ENCODE results near the gene IGSF10.

Gene IGSF10

DNA sequence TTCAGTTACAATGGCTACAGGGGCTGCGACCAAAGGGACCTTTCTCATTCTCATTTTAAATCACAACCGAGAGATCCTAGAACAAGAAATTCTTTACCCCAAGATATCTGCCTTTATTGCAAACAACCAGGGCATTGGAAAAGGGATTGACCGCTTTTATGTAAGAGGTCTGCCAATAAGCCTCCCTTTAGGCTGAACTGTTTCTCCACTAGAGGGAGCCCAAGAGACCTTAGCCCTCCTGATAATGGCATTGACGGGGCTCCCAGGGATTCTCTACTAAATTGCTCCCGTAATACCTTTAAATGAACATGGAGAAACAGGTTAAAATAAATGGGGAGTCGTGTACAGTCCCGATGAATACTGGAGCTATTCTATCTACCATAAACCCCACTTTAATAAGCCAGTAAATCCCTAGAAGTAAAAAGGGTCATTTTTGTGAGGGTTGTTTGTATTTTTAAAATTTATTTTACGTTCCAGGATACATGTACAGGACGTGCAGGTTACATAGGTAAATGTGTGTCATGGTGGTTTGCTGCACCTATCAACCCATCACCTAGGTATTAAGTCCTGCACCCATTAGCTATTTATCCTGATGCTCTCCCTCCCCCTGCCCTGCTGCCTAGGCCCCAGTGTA, 7.5 kb upstream of the IGSF10 start:
- Histone ChIP-seq H3K4me2 (ENCODE audit: low read length) (no peak overlapping the region), H3K4me3 (ENCODE audit: low read length) (no peak overlapping the region), H3K27me3 (ENCODE audit: low read depth, low read length) (no peaks in the 10 kb centered on the region), H3K36me3 (replicated peaks; ENCODE audit: low read depth, low read length) (no peaks in the 10 kb centered on the region), H3K79me2 (ENCODE audit: low read length) (no peaks in the 10 kb centered on the region), H3K9me3 (ENCODE audit: insufficient read depth, low read length) (no peaks in the 10 kb centered on the region), H3K4me1 (ENCODE audit: low read length) (peaks cover 8% of the 10 kb centered on the region), H4K20me1 (ENCODE audit: insufficient read depth, low read length) (no peaks in the 10 kb centered on the region), H2AFZ (ENCODE audit: low read depth, low read length) (no peak overlapping the region), H3K27ac (ENCODE audit: low read length) (no peak overlapping the region), H3K9ac (ENCODE audit: low read length) (no peak overlapping the region)
- TF ChIP-seq, protein P1, sequence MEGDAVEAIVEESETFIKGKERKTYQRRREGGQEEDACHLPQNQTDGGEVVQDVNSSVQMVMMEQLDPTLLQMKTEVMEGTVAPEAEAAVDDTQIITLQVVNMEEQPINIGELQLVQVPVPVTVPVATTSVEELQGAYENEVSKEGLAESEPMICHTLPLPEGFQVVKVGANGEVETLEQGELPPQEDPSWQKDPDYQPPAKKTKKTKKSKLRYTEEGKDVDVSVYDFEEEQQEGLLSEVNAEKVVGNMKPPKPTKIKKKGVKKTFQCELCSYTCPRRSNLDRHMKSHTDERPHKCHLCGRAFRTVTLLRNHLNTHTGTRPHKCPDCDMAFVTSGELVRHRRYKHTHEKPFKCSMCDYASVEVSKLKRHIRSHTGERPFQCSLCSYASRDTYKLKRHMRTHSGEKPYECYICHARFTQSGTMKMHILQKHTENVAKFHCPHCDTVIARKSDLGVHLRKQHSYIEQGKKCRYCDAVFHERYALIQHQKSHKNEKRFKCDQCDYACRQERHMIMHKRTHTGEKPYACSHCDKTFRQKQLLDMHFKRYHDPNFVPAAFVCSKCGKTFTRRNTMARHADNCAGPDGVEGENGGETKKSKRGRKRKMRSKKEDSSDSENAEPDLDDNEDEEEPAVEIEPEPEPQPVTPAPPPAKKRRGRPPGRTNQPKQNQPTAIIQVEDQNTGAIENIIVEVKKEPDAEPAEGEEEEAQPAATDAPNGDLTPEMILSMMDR (IDR thresholded peaks at IDR 0.05; ENCODE audit: low read depth, low read length) = peak; percentile 89
- TF ChIP-seq EZH2phosphoT487 (IDR thresholded peaks at IDR 0.05; ENCODE audit: low read depth) = no peak

DNA sequence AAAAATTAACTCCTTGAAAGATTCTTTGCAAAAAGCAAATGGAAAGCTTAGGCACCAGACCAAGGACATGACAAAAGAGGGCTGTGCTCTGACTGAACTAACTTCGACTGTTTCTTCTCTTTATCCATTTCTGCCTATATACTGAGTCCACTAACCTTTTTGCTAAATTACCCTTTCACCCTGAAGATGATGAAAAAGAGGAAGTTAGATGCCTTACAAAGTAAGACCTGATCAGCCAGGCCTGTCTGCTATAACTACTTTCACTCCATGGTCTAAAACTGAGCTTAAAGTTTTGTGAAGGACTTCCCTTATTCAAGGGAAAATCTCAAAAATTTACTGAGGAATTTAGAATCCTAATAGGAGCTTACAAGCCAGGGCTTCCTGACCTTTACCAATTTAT, 6.2 kb upstream of the IGSF10 start:
- no peak overlapping the region for H3K4me2 ChIP-seq (ENCODE audit: low read length)
- H3K9me3 ChIP-seq (ENCODE audit: insufficient read depth, low read length) = no peaks in the 10 kb centered on the region
- no peak overlapping the region for H3K27ac ChIP-seq (ENCODE audit: low read length)
- no peaks in the 10 kb centered on the region for H3K79me2 ChIP-seq (ENCODE audit: low read length)
- no peaks in the 10 kb centered on the region for H4K20me1 ChIP-seq (ENCODE audit: insufficient read depth, low read length)
- H3K9ac ChIP-seq (ENCODE audit: low read length) = no peak overlapping the region
- TF ChIP-seq, protein P1 (IDR thresholded peaks at IDR 0.05; ENCODE audit: low read depth, low read length) = no peak
- TF ChIP-seq EZH2phosphoT487 (IDR thresholded peaks at IDR 0.05; ENCODE audit: low read depth) = no peak
- no peak overlapping the region for H2AFZ ChIP-seq (ENCODE audit: low read depth, low read length)
- no peaks in the 10 kb centered on the region for H3K27me3 ChIP-seq (ENCODE audit: low read depth, low read length)
- no peaks in the 10 kb centered on the region for H3K36me3 ChIP-seq (replicated peaks; ENCODE audit: low read depth, low read length)
- peaks cover 8% of the 10 kb centered on the region for H3K4me1 ChIP-seq (ENCODE audit: low read length)
- no peak overlapping the region for H3K4me3 ChIP-seq (ENCODE audit: low read length)

- Histone ChIP-seq H3K27me3 (ENCODE audit: low read depth, low read length) (no peaks in the 10 kb centered on the region), H3K9ac (ENCODE audit: low read length) (no peak overlapping the region), H3K36me3 (replicated peaks; ENCODE audit: low read depth, low read length) (no peaks in the 10 kb centered on the region), H3K4me1 (ENCODE audit: low read length) (peaks cover 8% of the 10 kb centered on the region), H3K4me2 (ENCODE audit: low read length) (no peak overlapping the region), H3K27ac (ENCODE audit: low read length) (no peak overlapping the region), H3K9me3 (ENCODE audit: insufficient read depth, low read length) (no peaks in the 10 kb centered on the region), H3K4me3 (ENCODE audit: low read length) (no peak overlapping the region), H3K79me2 (ENCODE audit: low read length) (no peaks in the 10 kb centered on the region), H2AFZ (ENCODE audit: low read depth, low read length) (no peak overlapping the region), H4K20me1 (ENCODE audit: insufficient read depth, low read length) (no peaks in the 10 kb centered on the region)
- TF ChIP-seq, protein P1 (IDR thresholded peaks at IDR 0.05; ENCODE audit: low read depth, low read length) = no peak
- TF ChIP-seq EZH2phosphoT487 (IDR thresholded peaks at IDR 0.05; ENCODE audit: low read depth) = no peak
These were observed 2.1 kb upstream of the IGSF10 start for GRCh38 chr3:151462991-151463390.

DNA sequence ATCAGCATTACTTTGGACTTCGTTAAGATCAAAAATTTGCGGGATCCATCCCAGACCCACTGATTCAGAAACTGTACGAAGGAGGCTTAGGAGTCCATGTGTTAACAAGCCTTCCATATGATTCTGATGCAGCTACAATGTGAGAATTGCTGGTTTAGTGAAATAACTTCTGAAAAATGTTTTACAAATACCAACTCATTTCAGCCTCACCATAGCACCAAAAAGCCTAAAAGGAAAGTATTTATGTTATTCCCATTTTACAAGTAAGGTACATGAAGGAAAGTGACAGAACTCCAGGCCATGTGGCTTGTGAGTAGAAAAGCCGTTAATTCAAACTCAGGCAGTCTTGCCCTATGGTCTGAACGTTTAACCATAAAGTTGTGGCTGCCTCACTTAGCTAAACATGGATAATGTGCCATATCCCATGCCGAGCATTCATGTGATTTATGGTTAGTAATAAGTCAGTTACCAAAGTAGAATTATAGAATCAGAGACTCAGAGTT, 1.5 kb upstream of the IGSF10 start:
- H3K4me2 ChIP-seq (ENCODE audit: low read length) = no peak overlapping the region
- peaks cover 6% of the 10 kb centered on the region for H3K4me1 ChIP-seq (ENCODE audit: low read length)
- no peak overlapping the region for H3K27ac ChIP-seq (ENCODE audit: low read length)
- no peaks in the 10 kb centered on the region for H3K36me3 ChIP-seq (replicated peaks; ENCODE audit: low read depth, low read length)
- no peaks in the 10 kb centered on the region for H3K27me3 ChIP-seq (ENCODE audit: low read depth, low read length)
- no peak overlapping the region for H3K4me3 ChIP-seq (ENCODE audit: low read length)
- no peaks in the 10 kb centered on the region for H3K9me3 ChIP-seq (ENCODE audit: insufficient read depth, low read length)
- no peak overlapping the region for H3K9ac ChIP-seq (ENCODE audit: low read length)
- no peaks in the 10 kb centered on the region for H4K20me1 ChIP-seq (ENCODE audit: insufficient read depth, low read length)
- H2AFZ ChIP-seq (ENCODE audit: low read depth, low read length) = no peak overlapping the region
- TF ChIP-seq, protein P1 (IDR thresholded peaks at IDR 0.05; ENCODE audit: low read depth, low read length) = no peak
- no peak for TF ChIP-seq EZH2phosphoT487 (IDR thresholded peaks at IDR 0.05; ENCODE audit: low read depth)
- no peaks in the 10 kb centered on the region for H3K79me2 ChIP-seq (ENCODE audit: low read length)
